Inflammatory macrophage treated with lipopolysaccharide for 4 hours (primary cell): ENCODE data around the gene PIGZ.
A peak's percentile ranks its signal among the peaks of the same experiment; 100 is the strongest.
"Not testable (repeated sequence)": the region's sequence is repeated elsewhere in the genome, so short reads cannot be mapped to it uniquely, and the experiment has no call there.

Source experiments
- DNase-seq: peaks from one replicate; pipeline ENCODE4 v3.0.0-alpha.2; 2020

Gene PIGZ

DNA sequence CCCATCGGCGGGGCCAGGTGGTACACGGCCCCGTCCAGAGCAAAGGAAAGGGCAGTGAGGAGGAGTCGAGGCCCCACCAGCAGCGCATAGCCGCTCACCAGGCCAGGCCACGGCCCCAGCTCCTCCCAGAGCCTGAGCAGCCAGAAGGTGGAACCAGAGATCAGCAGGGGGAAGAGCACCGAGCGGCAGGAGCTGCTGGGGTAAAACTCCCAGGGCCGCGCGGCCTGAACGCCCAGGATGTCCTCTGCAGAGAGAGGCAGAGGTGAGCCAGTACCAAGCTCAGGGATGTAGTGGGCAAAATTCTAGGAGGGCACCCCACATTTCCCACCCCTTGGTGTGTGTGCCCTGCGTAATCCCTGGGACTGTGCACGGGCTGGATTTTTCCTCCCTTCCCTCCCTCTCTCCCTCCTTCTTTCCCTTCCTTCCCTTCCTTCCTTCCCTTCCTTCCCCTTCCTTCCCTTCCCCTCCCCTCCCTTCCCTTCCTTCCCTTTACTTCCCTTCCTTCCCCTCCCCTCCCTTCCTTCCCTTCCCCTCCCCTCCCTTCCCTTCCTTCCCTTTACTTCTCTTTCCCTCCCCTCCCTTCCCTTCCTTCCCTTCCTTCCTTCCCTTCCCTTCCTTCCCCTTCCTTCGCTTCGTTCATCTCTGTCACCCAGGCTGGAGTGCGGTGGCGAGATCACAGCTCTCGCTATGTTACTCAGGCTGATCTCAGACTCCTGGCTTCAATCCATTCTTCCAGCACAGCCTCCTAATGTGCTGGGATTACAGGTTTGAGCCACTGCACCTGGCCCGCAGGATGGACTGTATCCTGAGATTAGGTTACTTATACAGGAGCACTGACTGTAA, 20.0 kb downstream of the PIGZ start:
- DNase-seq, result no peak

DNA sequence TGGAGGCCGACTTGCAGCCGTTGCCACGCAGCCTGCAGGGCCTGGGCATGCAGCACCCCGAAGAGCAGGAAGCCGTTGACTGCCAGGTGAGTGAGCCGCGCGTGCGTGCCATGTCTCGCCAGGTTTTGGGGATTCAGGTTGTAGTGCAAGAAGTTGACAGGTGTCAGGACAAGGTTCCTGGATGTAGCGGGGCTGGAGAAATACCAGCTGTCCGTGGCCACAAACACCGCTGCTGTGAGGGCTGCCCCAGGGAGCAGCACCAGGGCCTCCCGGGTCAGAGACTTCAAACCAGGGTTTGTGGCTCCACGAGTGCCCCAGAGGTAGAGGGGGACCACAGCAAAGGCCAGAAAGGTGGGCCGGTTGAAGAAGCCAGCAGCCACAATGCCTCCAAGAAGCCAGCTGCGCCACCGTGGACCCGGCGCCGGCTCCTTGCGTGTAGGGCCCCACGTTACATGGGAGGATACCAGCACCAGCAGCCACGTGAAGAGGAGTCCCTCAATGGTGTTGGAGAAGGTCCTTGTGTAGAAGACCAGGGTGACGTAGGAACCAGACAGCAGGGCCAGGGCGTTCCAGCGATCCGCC, 20.7 kb downstream of the PIGZ start:
- DNase-seq, result no peak

DNA sequence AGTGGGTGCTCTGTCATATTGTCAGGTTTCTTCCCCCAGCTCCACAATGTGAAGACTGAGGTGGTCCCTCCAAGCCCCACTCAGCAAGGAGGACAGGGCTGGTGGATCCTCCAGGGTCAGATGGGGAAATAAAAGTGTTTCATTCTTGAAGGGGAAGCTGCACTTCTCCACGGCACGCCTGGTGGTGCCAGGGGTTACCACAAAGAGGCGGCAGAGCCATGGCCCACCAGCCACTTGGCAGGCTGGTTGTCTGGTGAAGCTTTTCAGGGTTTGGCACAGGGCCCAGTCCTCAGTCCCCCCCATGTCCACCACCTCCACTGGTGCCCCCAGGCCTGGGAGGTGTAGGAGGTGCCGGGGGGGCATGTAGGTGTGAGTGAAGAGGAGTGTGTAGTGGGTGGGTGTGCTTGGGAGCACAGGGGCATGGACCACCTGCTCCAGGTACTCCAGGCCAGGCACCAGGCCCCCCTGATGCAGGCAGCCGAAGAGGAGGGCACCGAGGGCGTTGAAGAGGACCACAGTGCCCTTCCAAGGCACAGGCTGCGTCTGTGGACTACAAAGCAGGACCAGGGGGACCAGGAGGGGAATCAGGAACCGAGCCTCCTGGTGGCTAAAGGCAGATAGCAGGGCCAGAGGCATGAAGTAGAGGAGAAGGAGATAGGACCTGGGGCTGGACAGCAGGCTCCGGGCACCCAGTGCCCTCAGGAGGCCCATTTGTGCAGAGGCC, 21.3 kb downstream of the PIGZ start:
- no peak for DNase-seq

DNA sequence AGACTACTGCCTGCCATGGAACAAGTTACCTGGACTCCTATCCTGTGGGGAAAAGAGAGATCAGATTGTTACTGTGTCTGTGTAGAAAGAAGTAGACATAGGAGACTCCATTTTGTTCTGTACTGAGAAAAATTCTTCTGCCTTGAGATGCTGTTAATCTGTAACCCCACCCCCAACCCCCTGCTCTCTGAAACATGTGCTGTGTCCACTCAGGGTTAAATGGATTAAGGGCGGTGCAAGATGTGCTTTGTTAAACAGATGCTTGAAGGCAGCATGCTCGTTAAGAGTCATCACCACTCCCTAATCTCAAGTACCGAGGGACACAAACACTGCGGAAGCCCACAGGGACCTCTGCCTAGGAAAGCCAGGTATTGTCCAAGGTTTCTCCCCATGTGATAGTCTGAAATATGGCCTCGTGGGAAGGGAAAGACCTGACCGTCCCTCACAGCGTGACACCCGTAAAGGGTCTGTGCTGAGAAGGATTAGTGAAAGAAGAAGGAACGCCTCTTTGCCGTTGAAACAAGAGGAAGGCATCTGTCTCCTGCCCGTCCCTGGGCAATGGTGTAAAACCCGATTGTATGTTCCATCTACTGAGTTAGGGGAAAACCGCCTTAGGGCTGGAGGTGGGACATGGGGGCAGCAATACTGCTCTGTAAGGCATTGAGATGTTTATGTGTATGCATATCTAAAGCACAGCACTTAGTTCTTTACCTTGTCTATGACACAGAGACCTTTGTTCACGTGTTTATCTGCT, 24.4 kb downstream of the PIGZ start:
- not testable (repeated sequence) for DNase-seq

DNA sequence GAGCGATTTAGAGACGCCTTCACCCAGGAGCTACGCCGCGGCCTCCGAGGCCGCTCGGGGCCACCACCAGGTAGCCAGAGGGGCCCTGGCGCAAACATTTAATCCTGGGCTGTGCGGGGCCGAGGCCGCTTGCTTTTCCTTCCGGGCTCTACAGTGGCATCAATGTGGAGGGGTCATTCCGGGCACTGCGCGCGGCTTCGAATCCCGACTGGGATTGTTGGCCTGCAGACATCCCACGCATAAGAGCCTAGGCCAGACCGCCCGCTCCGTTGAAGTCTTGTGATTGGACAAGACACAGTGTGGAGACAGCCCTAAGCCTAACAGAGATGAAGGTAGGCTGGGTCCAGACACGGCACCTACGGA, 25.7 kb downstream of the PIGZ start:
- peak; percentile 6 for DNase-seq

DNA sequence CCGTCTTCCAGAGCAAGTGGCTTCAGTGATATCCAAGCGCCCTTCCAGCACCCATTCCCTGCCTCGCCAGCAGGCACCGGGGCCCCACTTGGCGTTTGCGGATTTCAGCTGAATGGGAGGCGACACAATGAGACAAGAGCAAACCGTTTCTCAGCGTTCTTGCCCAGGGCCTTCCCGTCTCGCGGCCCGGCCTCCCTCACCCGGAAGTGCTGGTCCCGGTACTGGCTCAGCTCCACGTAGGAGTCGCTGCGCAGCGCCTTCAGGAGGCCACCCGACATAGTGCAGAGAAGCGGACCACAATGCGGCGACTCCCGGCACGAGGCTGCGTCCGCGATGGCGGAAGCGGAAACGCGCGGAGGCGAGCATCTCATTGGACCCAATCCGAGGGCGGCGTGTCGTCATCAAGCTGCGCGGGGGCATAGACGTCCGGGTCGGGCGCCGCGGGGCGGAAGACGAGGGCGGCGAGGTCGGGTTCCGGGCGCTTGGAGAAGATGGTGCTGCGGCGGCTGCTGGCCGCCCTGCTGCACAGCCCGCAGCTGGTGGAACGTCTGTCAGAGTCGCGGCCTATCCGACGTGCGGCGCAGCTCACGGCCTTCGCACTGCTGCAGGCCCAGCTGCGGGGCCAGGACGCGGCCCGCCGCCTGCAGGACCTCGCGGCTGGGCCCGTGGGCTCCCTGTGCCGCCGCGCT, 26.3 kb downstream of the PIGZ start, which contains the start of gene NCBP2:
Gene NCBP2, minus strand, starts transcription at position 303 of the 689 bp plus-strand sequence. Its CDS starts 25 bp downstream, at position 278.
- DNase-seq, result peak; percentile 100

DNA sequence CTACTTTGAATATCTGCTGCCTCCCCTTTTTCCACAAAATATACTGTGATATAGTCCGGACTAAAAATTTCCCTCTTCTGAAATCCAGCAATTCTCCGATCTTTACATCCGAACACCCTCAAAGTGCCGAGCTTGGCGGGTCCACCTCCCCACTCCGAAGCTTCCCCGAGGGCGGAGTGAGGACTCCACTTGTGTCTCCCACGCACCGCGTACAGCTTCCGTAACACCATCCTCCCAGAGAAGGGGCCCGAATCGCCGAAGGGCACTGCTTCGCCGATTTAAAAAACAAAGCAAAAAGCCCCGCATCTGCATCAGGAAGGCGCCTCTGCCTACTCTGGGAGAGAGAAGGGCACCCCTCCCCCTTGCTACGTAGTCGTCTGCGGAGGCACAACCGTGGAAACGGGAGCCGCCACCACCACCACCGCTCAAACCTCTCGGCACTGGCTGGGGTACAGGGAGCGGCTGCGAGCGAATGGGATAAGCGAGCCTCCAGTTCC, 26.9 kb downstream of the PIGZ start:
- peak; percentile 74 for DNase-seq

DNA sequence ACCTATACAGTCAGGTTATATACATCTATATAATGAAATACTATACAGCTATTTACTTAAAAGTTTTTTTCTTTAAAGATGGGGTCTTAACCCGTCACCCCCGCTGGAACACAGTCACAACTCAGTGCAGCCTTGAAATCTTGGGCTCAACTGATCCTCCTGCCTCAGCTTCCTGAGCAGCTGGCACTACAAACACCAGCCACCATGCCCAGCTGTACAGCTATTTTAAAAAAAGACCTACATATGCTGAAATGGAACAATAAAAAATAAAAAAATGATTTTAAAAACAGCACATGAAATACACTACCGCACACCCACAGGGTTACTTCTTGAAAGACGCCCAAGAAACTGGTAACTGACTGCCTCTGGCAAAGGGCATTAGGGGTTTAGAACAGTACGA, 30.1 kb downstream of the PIGZ start:
- no peak for DNase-seq

DNA sequence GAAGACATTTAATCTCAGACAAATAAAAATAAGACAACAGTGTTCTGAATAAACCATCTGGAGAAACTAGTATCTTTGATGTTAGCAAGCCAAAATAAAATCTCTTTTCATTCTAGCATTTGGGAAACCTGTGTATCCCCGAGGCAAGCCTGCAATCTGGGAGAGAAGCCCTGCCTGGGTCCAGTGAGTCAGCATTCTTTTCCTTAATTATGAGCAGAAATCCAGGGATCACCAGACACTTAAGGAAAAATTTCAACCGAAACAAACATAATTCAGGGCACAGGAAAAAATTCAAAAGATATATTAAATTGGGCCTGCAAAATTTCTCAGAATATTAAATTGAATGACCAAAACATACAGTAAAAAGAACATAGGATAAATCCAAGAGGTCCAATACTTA, 30.5 kb downstream of the PIGZ start:
- DNase-seq, result no peak

DNA sequence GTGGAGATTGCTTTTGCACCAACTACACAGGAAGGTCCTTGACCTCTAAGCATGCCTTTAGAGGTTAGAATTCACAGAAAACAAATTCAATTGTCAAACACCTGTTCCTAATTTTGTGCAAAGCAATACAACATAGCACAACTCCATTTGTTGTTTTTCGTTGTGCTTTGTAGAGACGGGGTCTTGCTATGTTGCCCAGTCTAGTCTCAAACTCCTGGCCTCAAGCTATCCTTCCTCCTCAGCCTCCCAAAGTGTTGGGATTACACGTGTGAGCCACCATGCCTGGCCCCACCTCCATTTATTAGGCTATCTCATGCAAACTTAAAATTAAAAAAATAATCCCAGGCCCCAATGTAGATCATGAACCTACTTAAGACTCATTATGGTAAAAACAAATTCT, 32.3 kb downstream of the PIGZ start:
- DNase-seq, result no peak

DNA sequence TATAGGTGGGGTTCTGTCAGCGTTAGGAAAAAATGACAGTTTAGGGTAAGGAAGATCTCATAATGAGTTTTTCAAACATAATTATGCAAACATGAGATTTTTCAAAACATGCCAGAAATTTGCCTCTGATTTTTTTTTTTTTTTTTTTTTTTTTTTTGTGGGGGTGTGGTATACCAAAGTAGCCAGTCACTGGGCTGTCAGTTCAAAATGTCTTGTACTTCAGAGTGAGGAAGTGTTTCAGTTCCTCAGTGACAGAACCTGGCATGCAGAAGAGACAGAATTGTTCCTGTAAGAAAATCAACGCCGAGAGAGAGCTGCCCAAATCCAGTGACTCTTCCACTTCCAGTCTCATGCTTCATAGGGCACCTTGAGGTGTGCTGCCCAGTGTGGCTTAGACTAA, 36.0 kb downstream of the PIGZ start:
- DNase-seq, result peak; percentile 35

DNA sequence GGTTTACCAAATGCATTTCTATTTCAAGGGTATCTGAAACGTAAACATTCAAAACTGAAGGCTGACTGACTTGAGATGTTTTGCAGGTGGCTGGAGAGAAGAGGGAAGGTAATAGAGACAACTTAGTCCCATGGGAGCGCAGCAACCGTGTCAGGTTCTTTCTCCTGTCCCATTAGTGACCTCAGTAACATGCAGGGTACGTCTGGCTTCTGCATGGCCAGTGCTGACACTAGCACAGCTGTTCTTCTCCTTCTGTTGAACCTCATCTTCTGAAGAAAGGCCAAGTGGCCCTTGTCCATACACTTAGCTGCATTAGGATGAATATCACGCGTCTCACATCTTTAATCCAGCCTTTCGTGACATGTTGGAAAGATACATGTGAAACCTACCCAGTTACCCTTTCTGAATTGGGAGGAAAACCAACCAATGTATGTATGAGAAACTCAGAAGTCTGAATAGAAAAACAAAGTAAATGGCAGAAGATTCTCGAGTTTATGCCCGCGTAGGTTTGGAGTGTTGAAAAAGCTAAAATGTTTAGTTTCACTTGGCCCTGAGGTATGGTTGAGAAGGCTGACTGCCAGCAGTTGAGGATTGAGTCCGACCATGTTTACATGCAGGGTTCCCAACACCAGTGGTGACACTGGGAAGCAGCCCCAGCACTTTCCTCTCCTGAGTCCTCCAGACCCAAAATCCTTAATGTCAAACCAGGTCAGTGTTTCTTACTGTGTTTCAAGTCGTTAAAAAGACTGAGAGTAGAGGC, 36.6 kb downstream of the PIGZ start:
- no peak for DNase-seq

DNA sequence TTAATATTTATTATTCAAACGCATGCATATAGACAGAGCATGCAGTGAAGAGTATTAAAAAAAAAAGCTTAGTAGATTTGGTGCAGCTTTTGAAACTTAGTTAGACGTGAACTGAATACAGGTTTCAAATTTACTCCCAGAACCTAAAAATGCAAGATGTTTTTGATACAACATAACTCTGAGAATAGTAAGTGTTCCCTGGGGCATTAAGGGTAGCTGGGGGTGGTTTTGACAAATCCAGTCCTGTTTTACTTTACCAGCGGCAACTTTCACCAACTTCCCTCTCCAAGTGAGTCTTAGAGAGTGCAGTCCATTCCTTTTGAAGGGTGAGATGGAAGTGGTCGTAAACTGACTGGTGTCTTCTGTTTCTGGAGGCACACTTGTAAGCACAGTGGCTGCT, 37.5 kb downstream of the PIGZ start:
- DNase-seq, result no peak

DNA sequence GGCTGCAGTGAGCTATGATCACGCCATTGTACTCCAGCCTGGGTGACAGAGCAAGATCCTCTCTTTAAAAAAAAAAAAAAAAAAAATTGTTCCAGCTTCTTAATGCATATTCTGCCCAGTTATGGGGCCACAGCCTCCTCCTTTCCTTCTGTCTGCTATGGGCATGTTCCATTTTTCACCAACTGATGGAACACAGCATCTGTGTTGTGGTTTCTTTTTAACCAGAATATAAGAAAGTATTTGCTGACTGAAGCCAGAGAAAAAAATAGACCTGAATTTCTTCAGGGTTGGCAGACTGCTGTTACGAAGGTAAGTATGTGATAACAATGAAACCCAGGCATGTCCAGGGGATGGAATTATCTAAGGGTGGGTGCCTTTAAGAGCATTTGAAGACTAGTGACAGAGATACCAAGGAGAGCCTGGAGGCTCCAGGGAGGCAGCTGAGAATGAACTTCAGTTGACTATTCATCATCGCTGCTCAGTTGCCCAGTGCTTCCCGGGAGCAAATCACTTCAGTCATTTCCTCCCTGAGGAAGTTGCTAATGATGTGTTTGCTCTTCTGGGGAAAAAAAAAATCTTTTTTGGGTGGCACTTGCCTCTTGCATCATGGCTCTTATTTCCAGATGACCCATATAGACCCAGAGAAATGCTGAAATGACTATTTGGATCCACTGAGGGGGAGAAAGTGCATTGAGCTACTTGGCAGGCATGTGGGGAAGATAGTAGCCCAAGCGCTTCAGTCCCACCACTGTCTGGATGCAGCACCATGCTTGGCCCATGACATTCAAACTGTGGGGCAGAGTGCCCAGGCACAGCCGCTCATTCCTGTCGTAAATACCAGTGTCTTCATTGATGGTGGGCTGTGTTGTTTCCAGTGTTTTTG, 40.8 kb downstream of the PIGZ start:
- no peak for DNase-seq

DNA sequence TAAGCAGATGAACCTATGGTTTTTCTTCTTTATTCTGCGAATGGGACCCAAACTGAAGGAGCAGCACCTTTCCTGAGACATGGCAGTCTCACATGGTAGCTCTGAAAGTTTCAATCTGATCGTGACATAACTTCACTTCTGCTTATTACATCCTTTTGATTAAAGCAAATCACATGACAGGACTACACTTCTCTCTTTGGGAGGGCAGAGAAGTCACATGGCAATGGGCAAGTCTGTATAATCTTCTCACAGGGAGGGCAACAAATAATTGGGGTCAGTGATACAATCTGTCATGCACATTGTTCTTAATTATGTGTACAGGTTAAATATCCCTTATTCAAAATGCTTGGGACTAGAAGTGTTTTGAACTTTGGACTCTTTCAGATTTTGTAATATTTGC, 47.9 kb downstream of the PIGZ start:
- peak; percentile 77 for DNase-seq

DNA sequence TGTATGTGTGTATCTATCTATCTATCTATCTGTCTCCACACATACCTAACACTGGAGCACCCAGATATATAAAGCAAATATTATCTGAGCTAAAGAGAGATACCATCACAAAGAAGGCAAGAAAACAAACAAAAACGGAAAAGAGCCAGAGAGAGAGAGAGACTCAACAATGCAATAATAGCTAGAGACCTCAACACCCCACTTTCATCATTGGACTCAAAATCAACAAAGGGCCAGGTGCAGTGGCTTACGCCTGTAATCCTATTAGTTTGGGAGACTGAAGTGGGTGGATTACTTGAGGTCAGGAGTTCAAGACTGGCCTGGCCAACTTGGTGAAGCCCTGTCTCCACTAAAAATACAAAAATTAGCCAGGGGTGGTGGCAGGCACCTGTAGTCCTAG, 49.7 kb downstream of the PIGZ start:
- no peak for DNase-seq

DNA sequence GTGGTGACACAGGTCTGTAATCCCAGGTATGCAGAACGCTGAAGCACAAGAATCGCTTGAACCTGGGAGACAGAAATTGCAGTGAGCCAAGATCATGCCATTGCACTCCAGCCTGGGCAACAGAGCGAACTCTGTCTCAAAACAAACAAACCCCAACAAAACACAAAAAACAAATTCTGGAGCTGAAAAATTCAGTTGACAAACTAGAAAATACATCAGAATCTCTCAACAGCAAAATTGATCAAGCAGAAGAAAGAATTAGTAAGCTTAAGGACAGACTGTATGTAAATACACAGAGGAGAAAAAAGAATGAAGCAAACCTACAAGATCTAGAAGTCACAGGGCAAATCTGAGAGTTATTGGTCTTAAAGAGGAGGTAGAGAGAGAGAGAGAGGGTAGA, 51.6 kb downstream of the PIGZ start:
- no peak for DNase-seq

DNA sequence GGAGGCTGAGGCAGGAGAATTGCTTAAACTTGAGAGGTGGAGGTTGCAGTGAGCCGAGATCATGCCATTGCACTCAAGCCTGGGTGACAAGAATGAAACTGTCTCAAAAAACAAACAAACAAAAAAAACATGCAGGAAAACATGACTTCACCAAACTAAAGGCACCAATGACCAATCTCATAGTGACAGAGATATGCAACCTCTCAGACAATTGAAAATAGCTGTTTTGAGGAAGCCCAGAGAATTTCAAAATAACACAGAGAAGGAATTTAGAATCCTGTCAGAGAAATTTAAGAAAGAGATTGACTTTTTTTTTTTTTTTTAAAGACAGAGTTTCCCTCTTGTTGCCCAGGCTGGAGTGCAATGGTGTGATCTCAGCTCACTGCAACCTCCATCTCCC, 52.4 kb downstream of the PIGZ start:
- peak; percentile 77 for DNase-seq

DNA sequence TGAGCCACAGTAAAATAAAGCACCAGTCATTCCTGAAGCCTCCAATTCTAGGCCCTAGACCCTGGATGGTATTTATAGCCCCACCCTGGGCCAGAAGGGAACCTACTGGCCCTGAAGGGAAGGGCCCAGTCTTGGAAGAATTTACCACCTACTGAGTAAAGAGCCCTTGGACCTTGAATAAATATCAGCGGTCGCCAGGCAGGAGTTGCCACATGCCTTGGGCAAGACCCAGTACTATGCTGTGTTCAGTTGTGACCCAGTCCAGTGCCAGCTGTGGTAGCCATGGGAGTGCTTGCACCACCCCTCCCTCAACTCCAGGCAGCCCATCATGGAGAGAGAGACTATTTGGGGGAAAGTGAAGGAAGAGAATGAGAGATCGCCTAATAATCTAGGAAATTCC, 53.3 kb downstream of the PIGZ start:
- no peak for DNase-seq

DNA sequence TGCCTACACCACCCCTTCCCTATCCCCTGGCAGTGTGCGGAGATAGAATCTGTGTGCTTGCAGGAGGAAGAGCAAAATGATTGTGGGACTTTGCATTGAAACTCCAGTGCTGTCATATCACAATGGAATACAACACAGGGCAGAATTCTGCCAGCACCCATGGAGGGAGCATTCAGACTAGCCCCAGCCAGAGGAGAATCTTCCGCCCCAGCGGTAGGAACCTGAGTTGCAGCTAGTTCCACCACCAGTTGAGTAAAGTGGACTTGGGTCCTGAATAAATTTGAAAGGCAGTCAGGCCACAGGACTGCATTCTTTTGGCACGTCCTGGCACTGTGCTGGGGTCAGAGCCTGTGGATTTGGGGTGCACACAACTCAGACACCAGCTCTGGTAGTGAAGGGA, 53.8 kb downstream of the PIGZ start:
- DNase-seq, result no peak

DNA sequence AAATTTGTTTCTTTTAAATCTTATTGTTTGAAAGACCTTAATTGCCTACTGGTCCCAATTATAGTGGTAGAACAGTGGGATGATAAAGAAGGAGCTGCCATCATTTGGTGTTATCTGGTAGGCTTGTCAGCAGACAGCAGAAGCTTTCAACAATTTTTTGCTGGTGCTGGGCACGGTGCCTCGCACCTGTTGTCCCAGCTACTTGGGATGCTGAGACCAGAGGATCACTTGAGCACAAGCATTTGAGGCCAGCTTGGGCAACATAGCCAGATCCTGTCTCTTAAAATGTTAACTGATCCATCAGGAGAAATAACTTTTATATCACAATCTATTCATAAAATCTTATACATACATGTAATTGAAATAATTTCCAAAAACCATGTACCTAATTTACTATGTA, 64.9 kb downstream of the PIGZ start:
- no peak for DNase-seq
